PFSK-1 (cell line): Measurements from ENCODE around the gene CCDC192.

Experiments
- FOXP2 ChIP-seq: optimal IDR thresholded peaks from 2 replicates; pipeline ENCODE3; 2011; ENCODE audit warnings: borderline replicate concordance, control low read depth, inconsistent platforms; ENCODE audit not compliant: insufficient read depth; ENCODE audit errors: extremely low read length, extremely low read depth
- POLR2AphosphoS5 ChIP-seq: IDR thresholded peaks from 2 replicates; pipeline ENCODE4 v1.6.1; 2012; ENCODE audit warnings: low read depth, mild to moderate bottlenecking, control low read depth, low read length, moderate library complexity
- REST ChIP-seq, 2 experiments: IDR thresholded peaks; 2 replicates each; pipeline versions ENCODE4 v1.6.1 to v1.8.0; 2011 to 2012; ENCODE audit warnings: low read depth in 2 of 2, low read length in 2 of 2, control low read depth in 1 of 2, inconsistent platforms in 1 of 2, mild to moderate bottlenecking in 1 of 2, moderate library complexity in 1 of 2; ENCODE audit not compliant: insufficient read depth in 1 of 2
- SIN3A ChIP-seq: IDR thresholded peaks from 2 replicates; pipeline ENCODE4 v1.6.1; 2012; ENCODE audit warnings: mild to moderate bottlenecking, low read length, moderate library complexity, borderline replicate concordance; ENCODE audit not compliant: insufficient read depth
- TAF1 ChIP-seq: IDR thresholded peaks from 2 replicates; pipeline ENCODE4 v1.6.1; 2012; ENCODE audit warnings: low read length, control low read depth, borderline replicate concordance; ENCODE audit not compliant: insufficient read depth

CCDC192 gene

GRCh38 chr5:127978738-127979300, 275.6 kb downstream of the CCDC192 start:
- no peak for TF ChIP-seq REST (IDR thresholded peaks at IDR 0.05; ENCODE audit: insufficient read depth in 1 of 2, low read depth in 2 of 2, low read length in 2 of 2)
- no peak for TF ChIP-seq POLR2AphosphoS5
- no peak for TF ChIP-seq TAF1
- no peak for TF ChIP-seq FOXP2
- no peak for TF ChIP-seq SIN3A

DNA sequence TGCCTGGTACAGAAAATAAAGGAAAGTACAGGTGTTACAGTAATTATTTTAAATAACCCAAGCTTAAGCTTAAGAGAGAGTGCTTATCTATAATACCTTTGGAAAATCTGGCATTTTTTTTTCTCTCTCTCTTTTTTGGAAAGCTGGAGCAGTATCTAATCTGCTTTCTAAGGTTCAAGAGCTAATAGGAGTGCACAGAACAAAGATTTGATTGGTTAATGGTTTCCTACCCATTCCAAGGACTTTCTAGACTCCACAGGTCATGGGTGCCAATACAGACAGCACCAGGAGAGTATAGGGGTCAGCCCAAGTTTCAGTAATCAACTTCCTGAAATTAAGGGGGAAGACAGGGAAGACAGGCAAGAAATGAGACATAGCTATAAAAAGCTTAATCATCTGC, 276.3 kb downstream of the CCDC192 start:
- no peak for TF ChIP-seq POLR2AphosphoS5
- no peak for TF ChIP-seq FOXP2
- TF ChIP-seq SIN3A = no peak
- no peak for TF ChIP-seq TAF1
- no peak for TF ChIP-seq REST (IDR thresholded peaks at IDR 0.05; ENCODE audit: insufficient read depth in 1 of 2, low read depth in 2 of 2, low read length in 2 of 2)

- TF ChIP-seq FOXP2 (no peak), TAF1 (no peak), REST (IDR thresholded peaks at IDR 0.05; ENCODE audit: insufficient read depth in 1 of 2, low read depth in 2 of 2, low read length in 2 of 2) (no peak), SIN3A (no peak), POLR2AphosphoS5 (no peak)
These were observed 277.7 kb downstream of the CCDC192 start for GRCh38 chr5:127980843-127981242.

GRCh38 chr5:127981498-127981897, 278.3 kb downstream of the CCDC192 start:
- TF ChIP-seq TAF1 = no peak
- no peak for TF ChIP-seq SIN3A
- TF ChIP-seq REST (IDR thresholded peaks at IDR 0.05; ENCODE audit: insufficient read depth in 1 of 2, low read depth in 2 of 2, low read length in 2 of 2) = no peak
- TF ChIP-seq FOXP2 = no peak
- no peak for TF ChIP-seq POLR2AphosphoS5

- TF ChIP-seq POLR2AphosphoS5 (no peak), TAF1 (no peak), SIN3A (no peak), REST (IDR thresholded peaks at IDR 0.05; ENCODE audit: insufficient read depth in 1 of 2, low read depth in 2 of 2, low read length in 2 of 2) (no peak), FOXP2 (no peak)
These were observed 282.7 kb downstream of the CCDC192 start for GRCh38 chr5:127985811-127986325.
